GM18505 (cell line): Measurements from ENCODE around the gene S100A7.

Experiments used
- ATAC-seq: cut with Tn5 transposase; IDR thresholded peaks from one replicate; pipeline ENCODE4 v1.9.1; 2021; ENCODE audit not compliant: unreplicated experiment
- POLR2A ChIP-seq: IDR thresholded peaks from 4 replicates; pipeline ENCODE4 v1.6.1; 2011; ENCODE audit warnings: borderline replicate concordance; ENCODE audit not compliant: insufficient read depth, insufficient read length; ENCODE audit errors: extremely low read depth

Gene S100A7

DNA sequence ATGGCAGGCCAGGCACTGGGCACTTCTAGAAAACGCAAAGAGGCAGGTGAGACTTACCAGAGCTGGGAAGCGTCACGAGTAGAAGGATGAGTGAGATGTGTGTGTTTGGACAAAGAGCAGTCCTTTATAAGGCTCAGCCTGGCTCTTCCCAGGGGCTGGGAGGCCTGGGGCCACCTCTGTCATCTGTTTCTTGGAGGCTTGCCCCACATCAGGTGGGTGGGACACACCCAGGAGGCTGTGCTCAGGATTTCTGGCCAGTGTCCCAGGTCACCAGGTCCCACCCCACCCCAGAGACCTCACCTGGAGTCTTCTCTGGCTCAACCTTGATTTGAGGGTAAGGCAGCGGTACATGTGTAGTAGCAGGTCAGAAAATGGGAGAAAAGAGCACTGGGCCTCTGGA is at the start of gene S100A7:
Gene S100A7, minus strand, starts transcription at position 101 of the 400 bp plus-strand sequence. CDS start 1,638 bp downstream, outside the sequence.
- no peak for TF ChIP-seq POLR2A
- ATAC-seq, result no peak

DNA sequence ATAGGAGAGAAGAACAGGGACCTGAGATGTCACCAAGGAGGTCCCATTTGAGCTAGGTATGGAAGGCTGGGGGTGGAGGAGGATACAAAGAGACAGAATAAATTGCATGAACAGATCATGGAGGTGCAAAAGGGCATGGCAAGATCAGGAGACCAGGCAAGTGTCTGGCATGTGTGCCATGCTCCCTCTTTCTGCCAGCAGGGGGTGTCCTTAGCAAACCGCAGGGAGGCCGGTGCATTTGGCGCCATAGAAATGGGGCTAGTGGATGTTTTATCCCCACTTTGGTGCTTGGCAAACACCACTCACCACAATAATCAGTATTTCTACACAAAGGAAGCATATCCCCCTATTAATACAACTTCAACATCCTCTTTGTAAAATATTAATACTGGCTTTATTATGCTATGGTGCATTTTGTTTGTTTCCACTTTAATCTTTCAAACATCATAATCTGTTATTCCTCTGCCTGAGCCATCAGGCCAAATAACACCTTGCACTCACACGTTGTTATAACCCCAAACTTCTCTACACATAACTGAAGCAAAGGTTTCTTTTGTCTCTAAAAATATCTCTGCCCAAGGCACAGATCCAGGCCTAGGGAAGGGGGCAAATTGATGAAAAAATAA is 49.4 kb upstream of the S100A7 start:
- ATAC-seq, result no peak
- no peak for TF ChIP-seq POLR2A

DNA sequence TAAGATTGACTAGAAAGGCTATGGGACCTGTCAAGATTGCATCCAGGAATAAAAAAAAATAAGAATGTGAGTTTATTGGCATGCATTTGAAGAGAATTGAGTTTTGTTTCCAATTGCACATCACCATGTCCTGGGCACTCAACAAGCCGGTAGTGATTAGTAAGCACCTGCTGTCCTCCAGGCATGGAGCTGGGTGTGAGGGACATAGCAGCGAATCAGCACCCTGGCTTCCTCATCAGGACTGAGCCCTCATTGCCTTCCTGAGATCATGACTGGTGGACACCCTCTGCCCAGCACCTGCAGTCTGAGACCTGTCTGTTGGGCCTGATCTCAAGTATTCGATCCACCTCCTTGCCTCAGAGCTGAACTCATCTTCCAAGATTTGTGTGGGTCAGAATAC is 48.6 kb upstream of the S100A7 start:
- no peak for ATAC-seq
- TF ChIP-seq POLR2A, result no peak

DNA sequence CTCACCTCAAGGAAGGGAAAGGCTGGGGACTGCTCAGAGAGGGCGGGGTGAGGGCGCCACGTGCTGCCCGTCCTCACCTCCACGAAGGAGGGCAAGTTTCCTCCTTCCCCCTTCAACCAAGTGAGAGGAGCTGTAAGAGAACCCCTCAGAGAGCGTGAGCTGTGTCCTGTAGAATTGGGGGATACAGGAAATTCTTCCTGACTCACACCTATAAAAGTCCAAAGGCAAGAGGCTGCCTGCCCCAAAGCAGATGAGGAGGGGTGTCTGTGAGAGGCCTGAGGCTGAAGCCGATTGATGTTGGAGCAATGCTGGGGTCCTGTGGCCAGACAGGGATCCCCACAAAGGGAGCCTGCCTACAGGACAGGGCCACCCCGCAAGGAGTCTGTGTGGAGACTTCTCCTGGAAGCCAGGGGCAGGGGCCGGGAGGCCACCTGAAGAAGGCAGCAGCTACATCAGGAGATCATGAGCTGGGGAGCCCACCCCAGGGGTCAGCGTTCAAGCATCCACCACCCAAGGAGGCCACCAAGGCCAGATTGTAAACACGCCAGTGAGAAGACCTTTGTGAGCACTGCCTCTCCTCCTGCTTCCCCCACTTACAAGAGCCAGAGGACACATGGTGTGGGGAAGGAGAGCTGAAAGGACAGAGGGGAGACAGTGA is 47.6 kb upstream of the S100A7 start:
- no peak for TF ChIP-seq POLR2A
- no peak for ATAC-seq

DNA sequence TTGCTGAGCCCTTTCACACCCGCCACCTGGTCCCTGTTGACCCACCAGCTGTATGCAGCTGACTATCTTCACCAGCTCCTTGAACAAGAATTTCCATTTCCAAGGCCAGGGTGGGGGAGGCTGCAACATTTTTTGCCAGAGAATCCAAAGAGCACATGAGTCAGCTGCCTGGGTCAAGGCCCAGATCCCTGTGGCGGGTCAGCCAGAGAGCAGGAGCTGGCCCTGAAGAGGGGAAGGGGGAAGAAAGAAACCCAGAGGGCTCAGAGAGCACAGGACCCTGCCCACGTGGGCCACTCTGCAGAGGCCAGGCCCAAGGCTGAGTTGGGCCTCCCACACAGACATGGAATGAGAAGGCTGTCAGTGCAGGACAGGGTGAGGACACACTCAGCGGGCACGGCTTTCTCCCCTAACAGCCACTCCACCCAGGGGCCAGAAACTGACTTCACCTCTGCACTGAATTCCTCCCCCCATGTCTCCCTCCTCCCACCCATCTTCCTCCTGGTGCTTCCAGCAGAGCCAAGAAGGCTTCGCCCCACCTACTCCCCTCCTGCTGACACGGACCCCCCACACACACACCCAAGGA is 46.5 kb upstream of the S100A7 start:
- no peak for TF ChIP-seq POLR2A
- no peak for ATAC-seq

DNA sequence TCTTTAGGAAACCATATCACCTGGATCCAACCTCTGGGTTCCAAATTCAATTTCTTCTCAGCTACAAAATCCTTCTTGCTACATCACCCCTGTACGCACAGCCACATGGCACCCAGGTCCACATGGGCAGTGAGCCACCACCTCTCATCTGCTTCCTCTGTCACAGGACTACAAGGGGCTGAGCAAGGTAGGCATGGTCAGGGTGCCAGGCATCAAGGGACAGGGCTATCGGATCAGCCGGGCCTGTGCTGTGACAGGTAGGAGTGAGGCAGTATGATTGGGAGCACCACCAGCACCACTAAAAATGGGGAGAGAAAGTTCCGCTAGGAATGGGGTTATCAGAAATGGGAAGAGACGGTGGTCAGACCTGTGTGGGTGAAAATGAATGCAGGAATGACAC is 45.9 kb upstream of the S100A7 start:
- no peak for ATAC-seq
- no peak for TF ChIP-seq POLR2A

DNA sequence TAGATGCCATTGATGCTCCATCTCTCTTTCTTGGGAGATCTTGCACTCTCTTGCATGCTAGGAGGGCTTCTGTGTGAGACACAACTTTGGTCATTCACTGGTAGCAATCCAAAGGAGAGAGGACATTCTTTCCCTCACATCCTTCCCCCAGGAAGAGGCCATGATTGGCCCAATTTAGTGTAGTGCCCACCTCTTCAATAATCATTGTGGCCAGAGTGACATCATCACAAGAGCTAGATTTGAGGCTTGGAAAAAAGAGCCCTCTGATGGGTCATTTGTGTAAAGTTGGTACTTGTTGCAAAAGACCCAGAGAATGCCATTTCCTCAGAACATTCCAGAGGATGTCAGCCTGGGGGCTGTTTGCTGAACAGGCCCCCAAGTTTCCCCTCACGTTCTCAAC is 45.1 kb upstream of the S100A7 start:
- no peak for TF ChIP-seq POLR2A
- no peak for ATAC-seq

DNA sequence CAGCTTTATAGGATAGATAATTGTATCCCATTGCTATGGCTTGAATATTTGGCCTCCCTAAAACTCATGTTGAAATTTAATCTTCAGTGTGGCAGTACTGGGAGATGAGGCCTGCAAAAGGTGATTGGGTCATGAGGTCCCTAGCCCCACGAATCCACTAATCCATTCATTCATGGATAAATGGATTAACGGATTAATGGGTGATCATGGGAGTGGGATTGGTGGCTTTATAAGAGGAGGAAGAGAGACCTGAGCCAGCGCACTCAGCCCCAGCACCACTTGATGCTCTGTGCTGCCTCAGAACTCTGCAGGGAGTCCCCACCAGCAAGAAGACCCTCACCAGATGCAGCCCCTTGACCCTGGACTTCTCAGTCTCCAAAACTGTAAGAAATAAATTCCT is 43.3 kb upstream of the S100A7 start:
- TF ChIP-seq POLR2A, result no peak
- no peak for ATAC-seq

DNA sequence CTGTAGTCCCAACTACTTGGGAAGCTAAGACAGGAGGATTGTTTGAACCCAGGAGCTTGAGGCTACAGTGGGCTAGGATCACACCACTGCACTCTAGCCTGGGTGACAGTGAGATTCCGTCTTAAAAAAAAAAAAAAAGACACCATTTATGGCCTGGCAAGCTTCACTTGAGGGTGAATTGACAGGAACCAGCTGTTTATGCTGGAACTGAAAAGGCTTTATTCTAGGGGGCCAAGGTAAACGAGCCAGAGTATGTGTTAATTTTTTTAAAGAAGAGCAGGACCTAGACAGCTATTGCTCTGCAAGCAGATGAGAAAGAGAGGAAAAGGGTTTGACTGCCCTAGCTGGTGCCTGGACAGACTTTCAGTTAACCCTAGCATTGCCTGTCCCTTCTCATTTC is 38.3 kb upstream of the S100A7 start:
- ATAC-seq, result no peak
- no peak for TF ChIP-seq POLR2A

DNA sequence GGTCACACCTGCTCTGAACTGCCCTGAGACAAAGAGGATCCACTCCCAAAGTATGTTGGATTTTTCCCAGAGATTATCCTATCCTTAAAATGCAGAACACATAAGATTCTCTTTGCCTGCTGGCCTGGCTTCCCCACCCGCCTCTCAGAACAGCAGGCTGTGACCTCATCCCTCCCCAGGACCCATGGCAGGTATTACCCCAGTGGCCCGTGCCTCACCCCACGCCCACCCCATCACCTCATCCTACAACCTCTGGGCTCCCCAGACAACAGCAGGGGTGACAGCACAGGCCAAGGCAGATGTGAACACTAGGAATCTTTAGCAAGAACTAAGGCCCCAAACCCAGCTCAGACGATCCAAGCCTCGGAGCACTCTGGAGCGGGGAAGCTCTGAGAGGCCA is 35.1 kb upstream of the S100A7 start:
- ATAC-seq, result no peak
- no peak for TF ChIP-seq POLR2A

DNA sequence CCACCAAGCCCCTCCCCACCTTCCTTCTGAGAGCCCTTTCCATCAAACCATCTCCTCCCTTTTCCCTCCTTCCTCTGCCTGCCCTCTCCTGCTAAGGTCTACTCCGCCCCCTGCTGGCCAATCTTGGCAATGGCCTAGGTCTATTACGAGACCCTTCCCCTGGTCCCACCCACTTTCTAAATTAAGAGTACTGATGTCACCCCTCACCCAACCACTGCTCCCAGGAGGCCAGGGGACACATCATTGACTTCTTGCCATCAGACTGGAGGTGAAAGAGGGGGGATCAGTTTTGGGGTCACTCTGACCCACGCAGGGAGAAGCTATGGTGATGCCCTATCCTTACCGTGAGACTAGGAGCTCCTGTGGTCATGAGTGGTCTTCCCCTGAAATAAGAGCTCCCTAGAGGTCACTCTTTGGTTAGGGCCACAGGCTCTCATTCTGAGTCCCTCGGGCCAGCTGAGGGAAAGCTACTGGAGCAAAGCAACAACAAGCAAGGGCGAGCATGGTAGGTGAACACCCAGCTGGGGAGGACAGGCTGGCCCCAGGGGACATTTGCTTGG is 34.6 kb upstream of the S100A7 start:
- no peak for TF ChIP-seq POLR2A
- no peak for ATAC-seq

DNA sequence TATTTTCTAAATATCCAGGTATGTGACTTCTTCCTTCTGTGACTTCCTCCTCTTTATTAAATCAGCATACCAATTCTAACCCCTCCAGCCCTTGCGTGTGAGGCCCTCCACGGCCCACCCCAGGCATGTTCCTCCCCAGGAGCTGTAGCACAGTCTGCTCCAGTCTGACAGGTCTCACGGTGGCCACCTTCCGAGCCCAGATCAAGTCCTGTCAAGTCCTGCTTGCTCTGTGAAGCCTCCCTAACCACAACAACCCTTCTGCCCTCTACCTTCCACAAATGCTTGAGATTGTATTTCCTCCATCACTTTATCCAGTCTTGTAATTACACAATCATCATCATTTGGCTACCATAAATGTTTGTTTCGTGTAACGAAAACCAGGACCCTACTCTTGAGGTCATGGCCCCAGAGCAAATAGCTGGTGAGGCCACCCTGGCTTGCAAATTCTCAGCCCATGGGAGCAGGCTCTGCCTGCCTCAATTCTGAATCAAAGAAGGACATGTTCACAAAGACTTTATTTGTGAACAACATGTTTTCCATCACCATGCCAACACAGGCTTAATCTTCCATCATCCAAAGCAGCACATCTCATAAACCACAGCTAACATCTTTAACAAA is 33.0 kb upstream of the S100A7 start:
- no peak for ATAC-seq
- no peak for TF ChIP-seq POLR2A

DNA sequence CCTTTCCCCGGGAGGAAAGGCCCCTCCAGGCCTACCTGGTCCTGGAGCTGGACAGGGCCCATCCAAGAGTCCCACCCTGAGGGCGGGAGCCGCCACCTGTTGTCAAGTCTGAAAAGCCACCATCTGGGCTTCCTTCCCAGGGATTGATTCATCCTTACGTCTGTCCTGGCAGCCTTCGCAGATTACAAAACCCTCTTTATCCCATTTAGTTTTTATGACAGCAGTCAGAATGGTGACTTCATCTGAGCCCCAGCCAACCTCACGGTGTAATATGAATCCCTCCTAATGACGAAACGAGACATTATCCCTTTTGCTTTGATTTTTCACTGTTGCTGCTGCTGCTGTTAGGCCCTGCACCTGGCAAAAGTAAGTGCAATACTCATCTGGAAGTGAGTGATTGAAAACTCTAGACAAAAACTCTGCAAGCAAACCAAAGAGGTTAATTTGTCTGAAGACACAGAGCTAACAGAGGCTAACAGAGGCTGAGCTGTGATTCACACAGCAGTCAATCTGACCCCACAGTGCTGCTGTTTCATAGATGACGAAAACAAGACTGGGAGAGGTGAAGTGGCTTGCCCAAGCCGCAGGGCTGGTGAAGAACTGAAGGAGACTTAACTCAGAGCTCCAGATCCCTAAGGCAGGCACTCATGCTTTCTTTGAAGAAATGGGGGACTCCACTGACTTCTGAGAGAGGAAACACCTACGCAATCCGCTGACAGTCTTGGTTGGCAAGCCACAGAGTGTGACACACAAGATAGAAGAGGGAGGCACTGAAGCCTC is 30.0 kb upstream of the S100A7 start:
- no peak for ATAC-seq
- no peak for TF ChIP-seq POLR2A
